IMR-90 (cell line): ENCODE measurements around the gene SLC25A44. TPM values are rescaled to one million over a fixed set of nuclear protein-coding genes. Genes with fewer than 3 reads are reported as not detected.

Experiments used
- ATAC-seq: fragments of 200-7000 bp; cut with Tn5 transposase; 2 replicates; pipeline ENCODE4 v1.9.1; 2020; ENCODE audit warnings: low read depth, mild to moderate bottlenecking, moderate library complexity
- BruUV-seq: library from RNA; stranded (reverse); fragments of 400-500 nt; replicated peaks from 2 replicates; lab custom pipeline; 2021; lab: Mats Ljungman, UMichigan
- CTCF ChIA-PET: fragments of 300-600 bp; formaldehyde crosslinking; extraction: SDS; loops from one replicate; lab custom pipeline; 2021; ENCODE audit warnings: antibody characterized with exemption; lab: Yijun Ruan, JAX
- POLR2A ChIA-PET: fragments of 300-600 bp; sonication (Branson Sonifier 250); formaldehyde crosslinking; loops from one replicate; lab custom pipeline; 2022; ENCODE audit warnings: antibody characterized with exemption; ENCODE audit not compliant: unreplicated experiment; lab: Charles Lee
- DNase-seq: peaks from one replicate; pipeline ENCODE4 v3.0.0; 2013
- H2AFZ ChIP-seq: replicated peaks from 2 replicates; pipeline ENCODE3; 2013; ENCODE audit warnings: low read length, mild to moderate bottlenecking; ENCODE audit not compliant: poor library complexity
- H2AK5ac ChIP-seq: 2 replicates; pipeline ENCODE4 v1.6.1; 2013; ENCODE audit warnings: low read depth, low read length, inconsistent platforms
- H2AK9ac ChIP-seq: replicated peaks from 2 replicates; pipeline ENCODE3; 2013; ENCODE audit warnings: mild to moderate bottlenecking, low read depth, low read length, moderate library complexity; ENCODE audit not compliant: poor library complexity
- H2BK120ac ChIP-seq: 2 replicates; pipeline ENCODE4 v1.6.1; 2013; ENCODE audit warnings: low read depth, low read length, inconsistent platforms
- H2BK15ac ChIP-seq: 3 replicates; pipeline ENCODE4 v1.6.1; 2013; ENCODE audit warnings: low read depth, low read length, inconsistent platforms
- H2BK20ac ChIP-seq: 2 replicates; pipeline ENCODE4 v1.6.1; 2013; ENCODE audit warnings: low read depth, mild to moderate bottlenecking, inconsistent platforms, low read length, moderate library complexity
- H2BK5ac ChIP-seq: 2 replicates; pipeline ENCODE4 v1.6.1; 2013; ENCODE audit warnings: mild to moderate bottlenecking, low read depth, low read length, inconsistent platforms; ENCODE audit not compliant: poor library complexity, severe bottlenecking
- H3K14ac ChIP-seq: replicated peaks from 2 replicates; pipeline ENCODE4 v1.6.1; 2013; ENCODE audit warnings: low read depth, low read length, inconsistent platforms
- H3K18ac ChIP-seq: 2 replicates; pipeline ENCODE4 v1.6.1; 2013; ENCODE audit warnings: low read depth, low read length, control low read depth
- H3K23ac ChIP-seq: 2 replicates; pipeline ENCODE4 v1.6.1; 2013; ENCODE audit warnings: low read depth, low read length, inconsistent platforms
- H3K27ac ChIP-seq: 2 replicates; pipeline ENCODE4 v1.5.1; 2013; ENCODE audit warnings: mild to moderate bottlenecking, control low read depth, low read length; ENCODE audit not compliant: insufficient read depth
- H3K27me3 ChIP-seq: 2 replicates; pipeline ENCODE4 v1.6.1; 2013; ENCODE audit warnings: low read length; ENCODE audit not compliant: control insufficient read depth, insufficient read depth
- H3K36me3 ChIP-seq: 2 replicates; pipeline ENCODE4 v1.6.1; 2013; ENCODE audit warnings: low read length, mixed read lengths; ENCODE audit not compliant: control insufficient read depth, insufficient read depth
- H3K4ac ChIP-seq: 2 replicates; pipeline ENCODE4 v1.6.1; 2013; ENCODE audit warnings: low read depth, low read length, inconsistent platforms
- H3K4me1 ChIP-seq: 2 replicates; pipeline ENCODE4 v1.6.1; 2013; ENCODE audit warnings: low read length, mixed read lengths; ENCODE audit not compliant: control insufficient read depth, insufficient read depth
- H3K4me2 ChIP-seq: 2 replicates; pipeline ENCODE4 v1.6.1; 2013; ENCODE audit warnings: low read depth, mild to moderate bottlenecking, control low read depth, low read length, moderate library complexity
- H3K4me3 ChIP-seq: 2 replicates; pipeline ENCODE4 v1.5.1; 2013; ENCODE audit warnings: low read depth, mild to moderate bottlenecking, control low read depth, low read length, moderate library complexity; ENCODE audit not compliant: insufficient read depth
- H3K56ac ChIP-seq: 2 replicates; pipeline ENCODE4 v1.6.1; 2013; ENCODE audit warnings: low read length, inconsistent platforms; ENCODE audit not compliant: insufficient read depth; ENCODE audit errors: extremely low read depth
- H3K79me1 ChIP-seq, 2 experiments: 2 replicates each; pipeline ENCODE4 v1.6.1; 2013; ENCODE audit warnings: low read length in 2 of 2, inconsistent platforms in 1 of 2, low read depth in 1 of 2
- H3K9ac ChIP-seq: 2 replicates; pipeline ENCODE4 v1.6.1; 2013; ENCODE audit warnings: low read depth, low read length, control low read depth
- H3K9me1 ChIP-seq: 2 replicates; pipeline ENCODE4 v1.6.1; 2013; ENCODE audit warnings: low read length, inconsistent platforms; ENCODE audit not compliant: insufficient read depth
- H3K9me3 ChIP-seq: 2 replicates; pipeline ENCODE4 v1.6.1; 2013; ENCODE audit warnings: low read length; ENCODE audit not compliant: control insufficient read depth, insufficient read depth
- H4K20me1 ChIP-seq: 2 replicates; pipeline ENCODE4 v1.6.1; 2013; ENCODE audit warnings: low read length, inconsistent platforms; ENCODE audit not compliant: insufficient read depth
- H4K5ac ChIP-seq: 2 replicates; pipeline ENCODE4 v1.6.1; 2013; ENCODE audit warnings: mild to moderate bottlenecking, low read depth, low read length, control low read depth
- H4K8ac ChIP-seq, 2 experiments: 2 replicates each; pipeline ENCODE4 v1.6.1; 2013; ENCODE audit warnings: low read depth in 2 of 2, low read length in 2 of 2, control low read depth in 1 of 2, inconsistent platforms in 1 of 2
- H4K91ac ChIP-seq: 2 replicates; pipeline ENCODE4 v1.6.1; 2013; ENCODE audit warnings: low read depth, low read length, inconsistent platforms; ENCODE audit not compliant: insufficient read depth
- BHLHE40 ChIP-seq: fragments of 150-350 bp; IDR thresholded peaks from 2 replicates; pipeline ENCODE4 v1.6.1; 2016; ENCODE audit warnings: mild to moderate bottlenecking, low read depth, low read length
- ELK1 ChIP-seq: fragments of 150-350 bp; IDR thresholded peaks from 2 replicates; pipeline ENCODE4 v1.6.1; 2016; ENCODE audit warnings: low read depth, mild to moderate bottlenecking, low read length, moderate library complexity, borderline replicate concordance
- FOS ChIP-seq: fragments of 150-350 bp; IDR thresholded peaks from 2 replicates; pipeline ENCODE4 v1.6.1; 2016; ENCODE audit warnings: low read depth, low read length
- MAFK ChIP-seq: IDR thresholded peaks from 2 replicates; pipeline ENCODE4 v1.6.1; 2012; ENCODE audit warnings: low read depth, low read length, improper control_type of control experiment
- MAZ ChIP-seq: IDR thresholded peaks from 2 replicates; pipeline ENCODE4 v1.6.1; 2012; ENCODE audit warnings: low read depth, mild to moderate bottlenecking, low read length, improper control_type of control experiment, moderate library complexity, borderline replicate concordance
- MXI1 ChIP-seq: IDR thresholded peaks from 2 replicates; pipeline ENCODE4 v1.6.1; 2012; ENCODE audit warnings: low read depth, mild to moderate bottlenecking, low read length, moderate library complexity, borderline replicate concordance
- NFE2L2 ChIP-seq: fragments of 150-350 bp; IDR thresholded peaks from 2 replicates; pipeline ENCODE4 v1.6.1; 2016; ENCODE audit warnings: low read depth, mild to moderate bottlenecking, low read length
- POLR2A ChIP-seq: IDR thresholded peaks from 2 replicates; pipeline ENCODE4 v1.6.1; 2012; ENCODE audit warnings: mild to moderate bottlenecking, low read depth, low read length
- RAD21 ChIP-seq: IDR thresholded peaks from 2 replicates; pipeline ENCODE4 v1.6.1; 2012; ENCODE audit warnings: low read length, improper control_type of control experiment
- RCOR1 ChIP-seq: IDR thresholded peaks from 2 replicates; pipeline ENCODE4 v1.6.1; 2012; ENCODE audit warnings: mild to moderate bottlenecking, low read length, improper control_type of control experiment; ENCODE audit not compliant: insufficient replicate concordance
- RFX5 ChIP-seq: IDR thresholded peaks from 2 replicates; pipeline ENCODE4 v1.8.0; 2012; ENCODE audit warnings: low read depth, mild to moderate bottlenecking, low read length, moderate library complexity
- WGBS, 2 experiments: methylation state at CpG; one replicate each; pipeline versions ENCODE4 v1.1.5 to v1.1.7; 2013; ENCODE audit warnings: missing lambda C conversion rate in 2 of 2; ENCODE audit not compliant: insufficient read length in 1 of 2; ENCODE audit errors: extremely low coverage in 2 of 2; 5-methylcytosine and 5-hydroxymethylcytosine counted together
- dilution Hi-C: fragments of 300-500 bp; cut with HindIII; formaldehyde crosslinking; loops from one replicate; pipeline ENCODE4 v1.14.3; 2018; ENCODE audit warnings: low sequenced_read_pairs; ENCODE audit not compliant: unreplicated experiment
- in situ Hi-C: fragments of 300-500 bp; cut with MboI; formaldehyde crosslinking; loops from 3 replicates; pipeline ENCODE4 v1.14.3; 2019; ENCODE audit warnings: low sequenced_read_pairs, inconsistent platforms, mixed read lengths
- intact Hi-C: fragments of 100-400 bp; cut with micrococcal nuclease; formaldehyde crosslinking; loops from 2 replicates; pipeline ENCODE4 v1.10.0; 2022
- polyA plus RNA-seq, 3 experiments: library from polyadenylated mRNA; depleted of rRNA; stranded (reverse); fragments of >200 nt; gene quantifications; 2 replicates each; pipeline ENCODE4 v1.2.3, GENCODE V29; 2012; ENCODE audit warnings: low replicate concordance in 1 of 3
- total RNA-seq: library from RNA; depleted of rRNA; stranded (reverse); fragments of >200 nt; gene quantifications from 2 replicates; pipeline ENCODE4 v1.2.3, GENCODE V29; 2012
- TF ChIP-seq, protein P1 (sequence below): fragments of 150-350 bp; IDR thresholded peaks from 2 replicates; pipeline ENCODE4 v1.6.1; 2017; ENCODE audit warnings: mild to moderate bottlenecking, antibody characterized with exemption, low read length, low read depth
- TF ChIP-seq, protein P2 (sequence below): conservative IDR thresholded peaks from 2 replicates; pipeline ENCODE4 v1.5.1; 2012; ENCODE audit warnings: mild to moderate bottlenecking, low read depth, low read length, improper control_type of control experiment

SLC25A44 gene
- total and polyA plus RNA-seq, 2 of the 4 experiments (the other 2 are of a cell fraction): 12.7 to 20.2 TPM

- intact Hi-C loops (loop anchor here (1.0 kb wide), 1 partner anchor 35 kb away; no protein-coding TSS in a partner anchor), in situ Hi-C loops (no loop called here), dilution Hi-C loops (no loop called here)
- Histone ChIP-seq H3K36me3 (peaks cover 14% of the 10 kb centered on the region; the same call in 1 of the 2 replicates), H2BK120ac (no peak overlapping the region), H3K9me3 (no peaks in the 10 kb centered on the region), H3K79me1 (no peaks in the 10 kb centered on the region), H3K4ac (no peak overlapping the region), H3K4me3 (no peak overlapping the region), H2AK9ac (peak overlapping the region; percentile 65), H4K5ac (no peak overlapping the region), H3K23ac (no peak overlapping the region), H2BK20ac (no peak overlapping the region), H3K56ac (no peak overlapping the region), H3K9me1 (peaks cover 5% of the 10 kb centered on the region; the same call in 1 of the 2 replicates), H4K20me1 (no peaks in the 10 kb centered on the region; the same call in none of the 2 replicates), H3K27me3 (peaks cover 12% of the 10 kb centered on the region; the same call in 1 of the 2 replicates), H3K27ac (no peak overlapping the region), H2AK5ac (no peak overlapping the region), H3K14ac (no peak overlapping the region), H3K4me1 (peaks cover 2% of the 10 kb centered on the region; the same call in 1 of the 2 replicates), H2BK5ac (no peak overlapping the region), H4K8ac (no peak overlapping the region), H4K91ac (no peak overlapping the region), H3K4me2 (no peak overlapping the region), H2AFZ (no peak overlapping the region), H2BK15ac (no peak overlapping the region), H3K18ac (no peak overlapping the region), H3K9ac (no peak overlapping the region)
- POLR2A ChIA-PET: no interaction called here
- DNase-seq (no peak), ATAC-seq (no peak)
- TF ChIP-seq FOS (no peak), RFX5 (no peak), NFE2L2 (no peak), BHLHE40 (no peak), MAFK (no peak), POLR2A (no peak), RAD21 (no peak), MAZ (no peak), MXI1 (no peak), ELK1 (no peak), RCOR1 (no peak)
- TF ChIP-seq, protein P1, sequence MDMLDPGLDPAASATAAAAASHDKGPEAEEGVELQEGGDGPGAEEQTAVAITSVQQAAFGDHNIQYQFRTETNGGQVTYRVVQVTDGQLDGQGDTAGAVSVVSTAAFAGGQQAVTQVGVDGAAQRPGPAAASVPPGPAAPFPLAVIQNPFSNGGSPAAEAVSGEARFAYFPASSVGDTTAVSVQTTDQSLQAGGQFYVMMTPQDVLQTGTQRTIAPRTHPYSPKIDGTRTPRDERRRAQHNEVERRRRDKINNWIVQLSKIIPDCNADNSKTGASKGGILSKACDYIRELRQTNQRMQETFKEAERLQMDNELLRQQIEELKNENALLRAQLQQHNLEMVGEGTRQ: no peak
- TF ChIP-seq, protein P2, sequence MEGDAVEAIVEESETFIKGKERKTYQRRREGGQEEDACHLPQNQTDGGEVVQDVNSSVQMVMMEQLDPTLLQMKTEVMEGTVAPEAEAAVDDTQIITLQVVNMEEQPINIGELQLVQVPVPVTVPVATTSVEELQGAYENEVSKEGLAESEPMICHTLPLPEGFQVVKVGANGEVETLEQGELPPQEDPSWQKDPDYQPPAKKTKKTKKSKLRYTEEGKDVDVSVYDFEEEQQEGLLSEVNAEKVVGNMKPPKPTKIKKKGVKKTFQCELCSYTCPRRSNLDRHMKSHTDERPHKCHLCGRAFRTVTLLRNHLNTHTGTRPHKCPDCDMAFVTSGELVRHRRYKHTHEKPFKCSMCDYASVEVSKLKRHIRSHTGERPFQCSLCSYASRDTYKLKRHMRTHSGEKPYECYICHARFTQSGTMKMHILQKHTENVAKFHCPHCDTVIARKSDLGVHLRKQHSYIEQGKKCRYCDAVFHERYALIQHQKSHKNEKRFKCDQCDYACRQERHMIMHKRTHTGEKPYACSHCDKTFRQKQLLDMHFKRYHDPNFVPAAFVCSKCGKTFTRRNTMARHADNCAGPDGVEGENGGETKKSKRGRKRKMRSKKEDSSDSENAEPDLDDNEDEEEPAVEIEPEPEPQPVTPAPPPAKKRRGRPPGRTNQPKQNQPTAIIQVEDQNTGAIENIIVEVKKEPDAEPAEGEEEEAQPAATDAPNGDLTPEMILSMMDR: no peak
- CTCF ChIA-PET: no interaction called here
- WGBS, 2 experiments: 90% methylated on average over 13 of the region's 17 CpGs; no CpG with 5 or more reads in 1 of the 2 experiments
- BruUV-seq: no TSS peak
Observed at GRCh38 chr1:156244712-156245111, 50.8 kb downstream of the SLC25A44 start.
